Peyer's patch (tissue), 4 donors: ENCODE results near the gene UCP2. TPM values are rescaled to one million over a fixed set of nuclear protein-coding genes. Genes with fewer than 3 reads are reported as not detected.

Experiments
- DNase-seq, 3 donors: peaks; one replicate each; pipeline ENCODE4 v3.0.0-alpha.2; 2017 to 2019
- H3K27ac ChIP-seq, 4 donors: fragments of 200-600 bp; sonication (generic); one replicate each; pipeline ENCODE4 v1.5.1; 2016 to 2019
- H3K27me3 ChIP-seq, 2 donors: fragments of 200-600 bp; sonication (generic); one replicate each; pipeline ENCODE4 v1.5.1; 2019
- H3K36me3 ChIP-seq, 3 donors: fragments of 200-600 bp; sonication (generic); one replicate each; pipeline ENCODE4 v1.5.1; 2016 to 2019
- H3K4me1 ChIP-seq, 4 donors: fragments of 200-600 bp; sonication (generic); one replicate each; pipeline ENCODE4 v1.5.1; 2016 to 2019
- H3K4me3 ChIP-seq, 4 donors: fragments of 200-600 bp; sonication (generic); 1 replicate in 3 of 4; 2 replicates in 1 of 4; pipeline ENCODE4 v1.5.1; 2016 to 2019; ENCODE audit warnings: mild to moderate bottlenecking in 1 of 4
- H3K9me3 ChIP-seq, 4 donors: fragments of 200-600 bp; sonication (generic); one replicate each; pipeline ENCODE4 v1.5.1; 2016 to 2019; ENCODE audit warnings: mild to moderate bottlenecking in 1 of 4
- CTCF ChIP-seq, 6 experiments: fragments of 450-650 bp in 4 of 6; fragments of 200-600 bp in 2 of 6; sonication (generic) in 1 of 6; IDR thresholded peaks; one replicate each; pipeline ENCODE4 v1.5.1; 2017 to 2019; ENCODE audit warnings: antibody characterized with exemption in 6 of 6, mild to moderate bottlenecking in 3 of 6, moderate library complexity in 1 of 6
- POLR2A ChIP-seq, 2 donors: fragments of 450-650 bp; IDR thresholded peaks; one replicate each; pipeline ENCODE4 v1.5.1; 2017; ENCODE audit warnings: antibody characterized with exemption in 2 of 2, mild to moderate bottlenecking in 2 of 2, moderate library complexity in 2 of 2
- total RNA-seq, 4 donors: library from RNA; depleted of rRNA; stranded (reverse); fragments of >200 nt; gene quantifications; one replicate each; pipeline ENCODE4 v1.1.0, GENCODE V29; 2016

The UCP2 gene
- total RNA-seq, 4 donors from 2014 or later, result 10.7 to 180 (median 27.4) TPM

GRCh38 chr11:73999581-74000306, 17.1 kb upstream of the UCP2 start:
- DNase-seq, result peak in 2 of 3 donors; percentile 50 to 57
- Histone ChIP-seq H3K4me3 (no peak overlapping the region), H3K36me3 (peaks cover 0 to 7% (median 0%) of the 10 kb centered on the region in 3 donors), H3K27me3 (no peaks in the 10 kb centered on the region), H3K9me3 (no peaks in the 10 kb centered on the region), H3K4me1 (peaks cover 0 to 10% (median 1%) of the 10 kb centered on the region in 4 donors), H3K27ac (peak overlapping the region in 1 of 4 donors; percentile 11)
- TF ChIP-seq CTCF (IDR thresholded peaks at IDR 0.05) (no peak), POLR2A (IDR thresholded peaks at IDR 0.05) (no peak)

GRCh38 chr11:73998846-73999575, 16.4 kb upstream of the UCP2 start:
- peaks cover 0 to 13% (median 1%) of the 10 kb centered on the region in 4 donors for H3K4me1 ChIP-seq
- peaks cover 0 to 7% (median 0%) of the 10 kb centered on the region in 3 donors for H3K36me3 ChIP-seq
- no peak overlapping the region for H3K4me3 ChIP-seq
- peak in 1 of 3 donors; percentile 41 for DNase-seq
- TF ChIP-seq POLR2A (IDR thresholded peaks at IDR 0.05) (no peak), CTCF (IDR thresholded peaks at IDR 0.05) (no peak)
- no peaks in the 10 kb centered on the region for H3K27me3 ChIP-seq
- no peak overlapping the region for H3K27ac ChIP-seq
- no peaks in the 10 kb centered on the region for H3K9me3 ChIP-seq

GRCh38 chr11:73997120-73997770, 14.6 kb upstream of the UCP2 start:
- no peak overlapping the region for H3K4me3 ChIP-seq
- no peaks in the 10 kb centered on the region for H3K9me3 ChIP-seq
- peak overlapping the region in 2 of 4 donors; percentile 59 to 61 for H3K27ac ChIP-seq
- peak in 2 of 3 donors; percentile 57 to 70 for DNase-seq
- H3K27me3 ChIP-seq, result no peaks in the 10 kb centered on the region
- no peaks in the 10 kb centered on the region for H3K36me3 ChIP-seq
- no peak for TF ChIP-seq CTCF (IDR thresholded peaks at IDR 0.05)
- H3K4me1 ChIP-seq, result peaks cover 0 to 13% (median 1%) of the 10 kb centered on the region in 4 donors

- Histone ChIP-seq H3K4me1 (peaks cover 0 to 19% (median 1%) of the 10 kb centered on the region in 4 donors), H3K27me3 (no peaks in the 10 kb centered on the region), H3K4me3 (no peak overlapping the region), H3K36me3 (no peaks in the 10 kb centered on the region), H3K27ac (peak overlapping the region; percentile 48 to 61 (median 60)), H3K9me3 (no peaks in the 10 kb centered on the region)
- DNase-seq, result peak in 1 of 3 donors; percentile 44
- TF ChIP-seq POLR2A (IDR thresholded peaks at IDR 0.05) (no peak), CTCF (IDR thresholded peaks at IDR 0.05) (no peak)
These were observed 13.6 kb upstream of the UCP2 start for GRCh38 chr11:73996161-73996747.

GRCh38 chr11:73995731-73996130, 13.1 kb upstream of the UCP2 start:
- no peak for TF ChIP-seq CTCF (IDR thresholded peaks at IDR 0.05)
- no peak for TF ChIP-seq POLR2A (IDR thresholded peaks at IDR 0.05)
- Histone ChIP-seq H3K4me3 (no peak overlapping the region), H3K36me3 (no peaks in the 10 kb centered on the region), H3K9me3 (no peaks in the 10 kb centered on the region), H3K27me3 (no peaks in the 10 kb centered on the region), H3K4me1 (peaks cover 0 to 19% (median 1%) of the 10 kb centered on the region in 4 donors), H3K27ac (peak overlapping the region; percentile 48 to 61 (median 60))
- DNase-seq, result peak in 1 of 3 donors; percentile 45
